K562 (cell line): Measurements from ENCODE around the gene RBFOX2.

ENCODE experiments used
- BRF1 ChIP-seq: IDR thresholded peaks from 3 replicates; pipeline ENCODE4 v1.6.1; 2011; ENCODE audit warnings: borderline replicate concordance, mild to moderate bottlenecking; ENCODE audit not compliant: insufficient read length; ENCODE audit errors: extremely low read depth
- CBX1 ChIP-seq: sonication (generic); IDR thresholded peaks from 2 replicates; pipeline ENCODE4 v1.6.1; 2016; ENCODE audit warnings: antibody characterized with exemption, low read depth, mild to moderate bottlenecking
- JUN ChIP-seq, 2 experiments: sonication (generic) in 1 of 2; formaldehyde crosslinking in 1 of 2; IDR thresholded peaks; 2 replicates each; pipeline versions ENCODE4 v1.6.1 to v1.8.0; 2012 to 2022; ENCODE audit warnings: borderline replicate concordance in 2 of 2, mild to moderate bottlenecking in 2 of 2, improper control_type of control experiment in 1 of 2, low read depth in 1 of 2, low read length in 1 of 2, missing genetic modification reagents in 1 of 2
- KAT8 ChIP-seq: fragments of 450-650 bp; IDR thresholded peaks from 2 replicates; pipeline ENCODE4 v1.6.1; 2016; ENCODE audit warnings: low read depth, mild to moderate bottlenecking
- KLF13 ChIP-seq: fragments of 450-650 bp; IDR thresholded peaks from 2 replicates; pipeline ENCODE4 v1.6.1; 2016; ENCODE audit warnings: missing genetic modification characterization, low read depth, mild to moderate bottlenecking, missing compliant biosample characterization, moderate library complexity, borderline replicate concordance
- PML ChIP-seq: IDR thresholded peaks from 2 replicates; pipeline ENCODE4 v1.6.1; 2012; ENCODE audit warnings: low read length, inconsistent platforms
- POLR2A ChIP-seq: fragments of 450-650 bp; conservative IDR thresholded peaks from 2 replicates; pipeline ENCODE4 v1.6.1; 2016
- TEAD2 ChIP-seq: fragments of 450-650 bp; IDR thresholded peaks from 2 replicates; pipeline ENCODE4 v1.6.1; 2016; ENCODE audit warnings: missing genetic modification characterization, control low read depth, missing compliant biosample characterization
- ZNF121 ChIP-seq: sonication (generic); formaldehyde crosslinking; conservative IDR thresholded peaks from 2 replicates; pipeline ENCODE4 v1.8.0; 2022; ENCODE audit warnings: missing genetic modification reagents
- TF ChIP-seq, protein P1 (sequence below), 3 experiments: IDR thresholded peaks in 2 of 3; conservative IDR thresholded peaks in 1 of 3; 2 replicates each; pipeline ENCODE4 v1.5.1; 2011 to 2012; ENCODE audit warnings: low read length in 3 of 3, mild to moderate bottlenecking in 3 of 3, control low read depth in 2 of 3, improper control_type of control experiment in 1 of 3, inconsistent platforms in 1 of 3, low read depth in 1 of 3, mixed read lengths in 1 of 3, moderate library complexity in 1 of 3; ENCODE audit not compliant: insufficient read depth in 2 of 3
- TF ChIP-seq, protein P2 (sequence below): fragments of 450-650 bp; conservative IDR thresholded peaks from 2 replicates; pipeline ENCODE4 v1.6.1; 2016; ENCODE audit warnings: missing genetic modification characterization, low read depth, mild to moderate bottlenecking, missing compliant biosample characterization, moderate library complexity
- TF ChIP-seq, protein P3 (sequence below): sonication (generic); formaldehyde crosslinking; IDR thresholded peaks from 2 replicates; pipeline ENCODE4 v1.8.1; 2023; ENCODE audit warnings: mild to moderate bottlenecking, missing genetic modification reagents
- TF ChIP-seq, protein P4 (sequence below): sonication (generic); formaldehyde crosslinking; IDR thresholded peaks from 2 replicates; pipeline ENCODE4 v1.8.0; 2022; ENCODE audit warnings: mild to moderate bottlenecking, missing genetic modification reagents

DNA sequence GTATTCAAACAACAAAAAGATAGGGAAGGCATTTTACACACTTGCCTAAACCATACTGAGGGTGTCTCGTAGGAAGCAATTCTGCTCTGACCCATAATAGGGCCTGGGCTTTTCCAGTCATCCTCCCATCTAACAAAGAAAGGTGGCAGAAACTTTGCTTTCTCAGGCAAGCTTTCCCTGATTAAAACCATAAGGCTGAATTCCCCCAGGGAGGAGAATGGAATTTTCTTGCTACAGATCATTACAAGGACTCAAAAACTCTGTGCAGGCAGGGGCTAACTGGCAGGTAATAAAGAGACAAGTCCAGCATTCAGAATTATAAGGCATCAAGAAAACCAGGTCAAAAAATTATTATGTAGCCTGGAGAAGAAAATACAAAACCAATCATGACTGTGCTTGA, 90.4 kb downstream of the RBFOX2 start:
- TF ChIP-seq TEAD2 (tag): no peak
- no peak for TF ChIP-seq KAT8
- no peak for TF ChIP-seq POLR2A
- TF ChIP-seq, protein P1, sequence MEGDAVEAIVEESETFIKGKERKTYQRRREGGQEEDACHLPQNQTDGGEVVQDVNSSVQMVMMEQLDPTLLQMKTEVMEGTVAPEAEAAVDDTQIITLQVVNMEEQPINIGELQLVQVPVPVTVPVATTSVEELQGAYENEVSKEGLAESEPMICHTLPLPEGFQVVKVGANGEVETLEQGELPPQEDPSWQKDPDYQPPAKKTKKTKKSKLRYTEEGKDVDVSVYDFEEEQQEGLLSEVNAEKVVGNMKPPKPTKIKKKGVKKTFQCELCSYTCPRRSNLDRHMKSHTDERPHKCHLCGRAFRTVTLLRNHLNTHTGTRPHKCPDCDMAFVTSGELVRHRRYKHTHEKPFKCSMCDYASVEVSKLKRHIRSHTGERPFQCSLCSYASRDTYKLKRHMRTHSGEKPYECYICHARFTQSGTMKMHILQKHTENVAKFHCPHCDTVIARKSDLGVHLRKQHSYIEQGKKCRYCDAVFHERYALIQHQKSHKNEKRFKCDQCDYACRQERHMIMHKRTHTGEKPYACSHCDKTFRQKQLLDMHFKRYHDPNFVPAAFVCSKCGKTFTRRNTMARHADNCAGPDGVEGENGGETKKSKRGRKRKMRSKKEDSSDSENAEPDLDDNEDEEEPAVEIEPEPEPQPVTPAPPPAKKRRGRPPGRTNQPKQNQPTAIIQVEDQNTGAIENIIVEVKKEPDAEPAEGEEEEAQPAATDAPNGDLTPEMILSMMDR (IDR thresholded peaks at IDR 0.05 in 2 of 3, conservative IDR thresholded peaks at IDR 0.05 in 1 of 3; ENCODE audit: insufficient read depth in 2 of 3, low read depth in 1 of 3, low read length in 3 of 3): no peak
- no peak for TF ChIP-seq ZNF121 (CRISPR knock-in tag)
- TF ChIP-seq, protein P2, sequence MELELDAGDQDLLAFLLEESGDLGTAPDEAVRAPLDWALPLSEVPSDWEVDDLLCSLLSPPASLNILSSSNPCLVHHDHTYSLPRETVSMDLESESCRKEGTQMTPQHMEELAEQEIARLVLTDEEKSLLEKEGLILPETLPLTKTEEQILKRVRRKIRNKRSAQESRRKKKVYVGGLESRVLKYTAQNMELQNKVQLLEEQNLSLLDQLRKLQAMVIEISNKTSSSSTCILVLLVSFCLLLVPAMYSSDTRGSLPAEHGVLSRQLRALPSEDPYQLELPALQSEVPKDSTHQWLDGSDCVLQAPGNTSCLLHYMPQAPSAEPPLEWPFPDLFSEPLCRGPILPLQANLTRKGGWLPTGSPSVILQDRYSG (tag): no peak
- TF ChIP-seq CBX1: no peak
- no peak for TF ChIP-seq JUN (IDR thresholded peaks at IDR 0.05; ENCODE audit: borderline replicate concordance, low read depth, low read length)
- no peak for TF ChIP-seq JUN (CRISPR knock-in tag; IDR thresholded peaks at IDR 0.05; ENCODE audit: borderline replicate concordance)
- no peak for TF ChIP-seq PML
- TF ChIP-seq, protein P3, sequence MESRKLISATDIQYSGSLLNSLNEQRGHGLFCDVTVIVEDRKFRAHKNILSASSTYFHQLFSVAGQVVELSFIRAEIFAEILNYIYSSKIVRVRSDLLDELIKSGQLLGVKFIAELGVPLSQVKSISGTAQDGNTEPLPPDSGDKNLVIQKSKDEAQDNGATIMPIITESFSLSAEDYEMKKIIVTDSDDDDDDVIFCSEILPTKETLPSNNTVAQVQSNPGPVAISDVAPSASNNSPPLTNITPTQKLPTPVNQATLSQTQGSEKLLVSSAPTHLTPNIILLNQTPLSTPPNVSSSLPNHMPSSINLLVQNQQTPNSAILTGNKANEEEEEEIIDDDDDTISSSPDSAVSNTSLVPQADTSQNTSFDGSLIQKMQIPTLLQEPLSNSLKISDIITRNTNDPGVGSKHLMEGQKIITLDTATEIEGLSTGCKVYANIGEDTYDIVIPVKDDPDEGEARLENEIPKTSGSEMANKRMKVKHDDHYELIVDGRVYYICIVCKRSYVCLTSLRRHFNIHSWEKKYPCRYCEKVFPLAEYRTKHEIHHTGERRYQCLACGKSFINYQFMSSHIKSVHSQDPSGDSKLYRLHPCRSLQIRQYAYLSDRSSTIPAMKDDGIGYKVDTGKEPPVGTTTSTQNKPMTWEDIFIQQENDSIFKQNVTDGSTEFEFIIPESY (CRISPR knock-in tag): no peak
- TF ChIP-seq BRF1: no peak
- TF ChIP-seq, protein P4, sequence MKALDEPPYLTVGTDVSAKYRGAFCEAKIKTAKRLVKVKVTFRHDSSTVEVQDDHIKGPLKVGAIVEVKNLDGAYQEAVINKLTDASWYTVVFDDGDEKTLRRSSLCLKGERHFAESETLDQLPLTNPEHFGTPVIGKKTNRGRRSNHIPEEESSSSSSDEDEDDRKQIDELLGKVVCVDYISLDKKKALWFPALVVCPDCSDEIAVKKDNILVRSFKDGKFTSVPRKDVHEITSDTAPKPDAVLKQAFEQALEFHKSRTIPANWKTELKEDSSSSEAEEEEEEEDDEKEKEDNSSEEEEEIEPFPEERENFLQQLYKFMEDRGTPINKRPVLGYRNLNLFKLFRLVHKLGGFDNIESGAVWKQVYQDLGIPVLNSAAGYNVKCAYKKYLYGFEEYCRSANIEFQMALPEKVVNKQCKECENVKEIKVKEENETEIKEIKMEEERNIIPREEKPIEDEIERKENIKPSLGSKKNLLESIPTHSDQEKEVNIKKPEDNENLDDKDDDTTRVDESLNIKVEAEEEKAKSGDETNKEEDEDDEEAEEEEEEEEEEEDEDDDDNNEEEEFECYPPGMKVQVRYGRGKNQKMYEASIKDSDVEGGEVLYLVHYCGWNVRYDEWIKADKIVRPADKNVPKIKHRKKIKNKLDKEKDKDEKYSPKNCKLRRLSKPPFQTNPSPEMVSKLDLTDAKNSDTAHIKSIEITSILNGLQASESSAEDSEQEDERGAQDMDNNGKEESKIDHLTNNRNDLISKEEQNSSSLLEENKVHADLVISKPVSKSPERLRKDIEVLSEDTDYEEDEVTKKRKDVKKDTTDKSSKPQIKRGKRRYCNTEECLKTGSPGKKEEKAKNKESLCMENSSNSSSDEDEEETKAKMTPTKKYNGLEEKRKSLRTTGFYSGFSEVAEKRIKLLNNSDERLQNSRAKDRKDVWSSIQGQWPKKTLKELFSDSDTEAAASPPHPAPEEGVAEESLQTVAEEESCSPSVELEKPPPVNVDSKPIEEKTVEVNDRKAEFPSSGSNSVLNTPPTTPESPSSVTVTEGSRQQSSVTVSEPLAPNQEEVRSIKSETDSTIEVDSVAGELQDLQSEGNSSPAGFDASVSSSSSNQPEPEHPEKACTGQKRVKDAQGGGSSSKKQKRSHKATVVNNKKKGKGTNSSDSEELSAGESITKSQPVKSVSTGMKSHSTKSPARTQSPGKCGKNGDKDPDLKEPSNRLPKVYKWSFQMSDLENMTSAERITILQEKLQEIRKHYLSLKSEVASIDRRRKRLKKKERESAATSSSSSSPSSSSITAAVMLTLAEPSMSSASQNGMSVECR: no peak
- no peak for TF ChIP-seq KLF13 (tag)
